GM12892 (cell line): Measurements from ENCODE around the gene TBC1D30.

Experiments used
- DNase-seq: peaks from one replicate; pipeline ENCODE4 v3.0.0; 2011; ENCODE audit not compliant: insufficient read length
- FAIRE-seq: peaks from 2 replicates; lab custom pipeline; 2011; peaks lifted over from hg19 to GRCh38; lab: Jason Lieb, UNC
- POLR2A ChIP-seq: IDR thresholded peaks from 2 replicates; pipeline ENCODE4 v1.6.1; 2011; ENCODE audit warnings: low read depth, low read length, control low read depth
- POLR2AphosphoS5 ChIP-seq: IDR thresholded peaks from 2 replicates; pipeline ENCODE4 v1.6.1; 2011; ENCODE audit warnings: low read depth, low read length, control low read depth
- TAF1 ChIP-seq: IDR thresholded peaks from 2 replicates; pipeline ENCODE4 v1.6.1; 2011; ENCODE audit warnings: low read depth, mild to moderate bottlenecking, control low read depth, low read length, borderline replicate concordance

TBC1D30 gene

DNA sequence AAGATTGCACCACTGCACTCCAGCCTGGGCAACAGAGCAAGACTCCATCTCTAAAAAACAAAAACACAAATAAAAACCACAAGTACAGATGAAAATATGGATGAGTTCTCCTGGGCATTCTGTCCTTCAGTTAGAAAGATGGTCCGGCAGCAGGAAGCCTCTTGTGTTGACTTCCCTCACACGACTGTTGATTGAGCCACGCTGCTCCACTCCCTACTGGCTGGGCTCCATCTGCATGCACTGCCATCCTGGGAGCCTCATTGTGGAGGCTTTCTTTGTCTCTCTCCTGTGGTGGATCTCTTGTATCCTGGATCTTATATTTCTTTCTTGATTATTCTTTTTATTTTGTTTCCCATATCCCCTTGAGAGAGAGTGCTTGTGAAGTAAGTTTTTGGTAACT, 30.8 kb upstream of the TBC1D30 start:
- no peak for DNase-seq
- no peak for FAIRE-seq
- TF ChIP-seq POLR2AphosphoS5 (no peak), TAF1 (no peak), POLR2A (no peak)

DNA sequence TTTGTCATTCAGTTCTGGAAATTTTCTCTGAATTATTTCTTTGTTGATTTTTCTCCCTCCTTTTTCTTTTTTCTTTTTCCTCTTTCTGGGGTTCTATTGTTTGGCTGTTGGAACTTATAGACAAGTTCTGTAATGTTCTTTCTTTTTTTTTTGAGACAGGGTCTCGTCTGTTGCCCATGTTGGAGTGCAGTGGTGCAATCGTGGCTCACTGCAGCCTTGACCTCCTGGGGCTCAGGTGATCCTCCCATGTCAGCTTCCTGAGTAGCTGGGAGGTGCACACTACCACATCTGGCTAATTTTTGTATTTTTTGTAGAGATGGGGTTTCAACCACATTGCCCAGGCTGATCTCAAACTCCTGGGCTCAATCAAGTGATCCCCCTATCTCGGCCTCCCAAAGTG, 30.1 kb upstream of the TBC1D30 start:
- FAIRE-seq, result no peak
- TF ChIP-seq POLR2A (no peak), POLR2AphosphoS5 (no peak), TAF1 (no peak)
- no peak for DNase-seq

DNA sequence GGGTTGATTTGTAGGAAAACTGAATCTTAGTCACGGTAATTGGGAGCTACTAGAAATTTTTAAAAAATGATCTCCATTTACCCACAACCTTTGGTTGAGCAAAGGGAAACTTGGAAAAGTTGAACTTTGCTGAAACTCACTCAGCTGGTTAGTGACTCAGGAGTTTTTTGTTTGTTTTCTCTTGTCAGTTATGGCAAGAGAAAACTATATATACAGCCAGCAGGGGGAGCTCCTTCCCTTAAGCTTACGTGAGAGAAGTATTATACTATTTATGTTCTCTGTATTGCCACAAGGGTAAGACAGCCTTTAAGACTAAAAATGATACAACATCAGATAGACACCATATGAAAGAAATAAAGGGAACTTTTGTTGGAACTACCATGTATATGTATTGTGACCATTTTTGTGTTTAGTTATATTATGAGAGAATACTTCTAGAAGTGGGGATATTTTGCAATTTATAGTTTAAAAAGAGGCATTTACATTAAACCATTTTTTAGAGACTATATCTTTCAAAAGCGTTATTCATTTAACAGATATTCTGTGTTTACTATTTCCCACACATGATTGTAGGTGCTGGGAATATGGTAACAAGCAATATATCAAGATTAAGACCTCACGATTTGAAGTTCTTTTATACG, 28.1 kb upstream of the TBC1D30 start:
- no peak for TF ChIP-seq POLR2AphosphoS5
- no peak for TF ChIP-seq TAF1
- no peak for TF ChIP-seq POLR2A
- FAIRE-seq, result no peak

DNA sequence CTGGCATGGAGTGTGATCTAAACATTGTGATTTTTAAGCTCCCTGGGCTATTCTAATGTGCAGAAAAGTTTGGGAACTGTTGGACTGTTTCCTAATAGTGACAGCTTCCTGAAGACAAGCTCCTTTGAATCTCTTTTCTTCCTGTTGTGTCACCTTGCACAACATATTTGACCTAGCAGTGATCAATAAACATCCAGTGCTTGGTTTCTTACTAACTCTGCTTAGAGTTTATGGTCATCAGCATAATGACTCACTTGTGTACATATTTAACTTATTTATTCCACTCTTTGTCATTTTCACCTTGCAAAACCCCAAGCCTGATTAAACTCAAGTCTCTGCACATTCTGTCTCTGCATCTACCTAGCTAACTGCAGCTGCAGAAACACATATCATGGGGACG, 27.3 kb upstream of the TBC1D30 start:
- TF ChIP-seq TAF1 (no peak), POLR2AphosphoS5 (no peak), POLR2A (no peak)
- DNase-seq, result no peak
- no peak for FAIRE-seq

More for the DNA sequence above, 28.1 kb upstream of the TBC1D30 start:
- no peak for DNase-seq

DNA sequence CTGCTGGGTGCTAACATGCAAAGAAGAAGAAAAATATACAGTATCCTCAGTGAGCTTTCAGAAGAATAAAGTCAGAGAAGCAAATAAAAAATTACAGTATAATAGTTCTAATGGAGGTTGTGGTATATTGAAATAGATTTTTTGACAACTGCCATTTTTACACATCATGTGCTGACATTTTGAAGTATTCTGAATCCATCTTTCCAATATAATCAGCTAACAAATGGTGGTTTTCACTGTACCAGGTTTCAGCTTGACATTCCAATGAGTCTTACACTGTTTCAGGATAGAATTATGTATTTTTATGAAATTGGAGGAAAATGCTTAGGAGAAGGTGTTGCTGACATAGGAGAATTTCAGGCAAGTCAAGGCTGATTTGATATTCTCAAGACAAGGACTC, 26.3 kb upstream of the TBC1D30 start:
- no peak for DNase-seq
- FAIRE-seq, result no peak
- TF ChIP-seq POLR2A, result no peak
- TF ChIP-seq POLR2AphosphoS5, result no peak
- no peak for TF ChIP-seq TAF1

DNA sequence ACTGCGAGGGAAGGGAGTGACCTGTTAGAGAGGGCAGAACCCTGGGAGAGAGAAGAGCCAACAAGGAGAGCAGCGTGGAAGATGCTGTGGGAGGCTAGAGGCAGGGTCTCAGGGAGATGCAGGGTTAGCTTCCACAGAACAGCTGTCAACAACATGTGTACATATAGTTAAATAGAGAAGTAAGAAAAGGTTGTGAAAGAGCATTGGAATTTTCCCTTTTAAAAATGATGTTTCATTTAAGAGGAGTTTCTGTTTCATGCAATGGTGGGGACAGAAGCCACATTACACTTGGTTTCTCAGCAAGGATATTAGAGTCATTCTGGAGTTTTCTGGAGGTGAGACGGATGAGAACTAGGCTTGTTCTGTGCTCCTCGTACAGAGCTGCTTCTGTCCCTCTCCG, 23.8 kb upstream of the TBC1D30 start:
- FAIRE-seq (no peak), DNase-seq (no peak)
- TF ChIP-seq TAF1 (no peak), POLR2AphosphoS5 (no peak), POLR2A (no peak)

DNA sequence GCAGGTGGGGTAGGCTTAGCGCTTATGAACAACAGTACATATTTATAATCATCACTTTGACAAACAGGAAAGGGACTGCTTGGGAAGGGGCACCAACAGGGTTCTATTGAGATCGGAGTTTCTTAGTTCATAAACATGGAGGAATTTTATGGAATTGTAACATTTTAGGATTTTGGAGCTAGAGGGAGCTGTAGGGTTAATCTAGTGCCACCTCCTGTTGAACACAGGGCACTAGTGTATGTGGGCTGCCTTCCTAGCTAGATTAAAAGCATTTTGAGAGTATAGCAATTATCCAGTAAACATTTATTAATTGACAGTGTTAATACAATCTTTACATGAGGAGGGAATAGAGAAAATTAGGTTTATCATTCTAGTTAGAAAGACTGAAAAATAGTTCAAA, 23.1 kb upstream of the TBC1D30 start:
- TF ChIP-seq POLR2AphosphoS5 (no peak), POLR2A (no peak)
- DNase-seq (no peak), FAIRE-seq (no peak)

DNA sequence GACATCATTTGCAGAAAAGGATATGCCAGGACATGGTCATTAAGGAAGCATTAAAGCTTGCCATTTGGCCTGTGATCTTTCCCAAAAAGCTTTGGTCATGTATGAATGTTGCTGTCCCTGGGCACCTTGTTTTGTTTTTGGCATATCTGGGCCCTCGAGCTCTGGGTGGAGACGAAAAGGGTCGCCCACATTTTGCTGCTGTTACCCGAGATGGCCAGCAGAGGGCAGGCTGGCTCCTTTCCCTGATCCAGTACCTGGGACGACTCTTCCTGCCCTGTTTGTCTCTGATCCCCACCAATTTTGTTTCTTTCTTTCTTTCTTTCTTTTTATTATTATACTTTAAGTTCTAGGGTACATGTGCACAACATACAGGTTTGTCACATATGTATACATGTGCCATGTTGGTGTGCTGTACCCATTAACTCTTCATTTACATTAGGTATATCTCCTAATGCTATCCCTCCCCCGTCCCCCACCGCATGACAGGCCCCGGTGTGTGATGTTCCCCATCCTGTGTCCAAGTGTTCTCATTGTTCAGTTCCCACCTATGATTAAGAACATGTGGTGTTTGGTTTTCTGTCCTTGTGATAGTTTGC, 22.2 kb upstream of the TBC1D30 start:
- peak; percentile 36 for DNase-seq
- peak; percentile 88 for FAIRE-seq

DNA sequence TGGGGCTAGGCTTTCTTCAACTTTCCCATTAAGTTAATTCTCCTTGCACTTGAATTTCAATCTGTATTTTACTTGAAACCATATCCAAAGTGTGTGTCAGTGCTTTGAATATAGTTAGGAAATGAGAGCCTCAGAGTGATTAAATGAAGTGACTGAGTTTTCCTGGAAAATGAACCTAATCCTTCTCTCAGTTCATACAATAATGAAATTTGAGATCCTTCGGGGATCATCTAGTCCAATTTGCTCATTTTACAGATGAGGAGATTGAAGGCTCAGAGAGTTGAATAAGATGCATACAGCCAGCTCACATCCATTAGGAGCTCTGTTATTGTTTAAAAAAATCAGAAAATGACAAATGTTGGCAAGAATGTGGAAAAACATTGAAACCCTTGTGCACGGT, 18.3 kb upstream of the TBC1D30 start:
- TF ChIP-seq TAF1 (no peak), POLR2A (no peak), POLR2AphosphoS5 (no peak)
- FAIRE-seq (no peak), DNase-seq (no peak)

DNA sequence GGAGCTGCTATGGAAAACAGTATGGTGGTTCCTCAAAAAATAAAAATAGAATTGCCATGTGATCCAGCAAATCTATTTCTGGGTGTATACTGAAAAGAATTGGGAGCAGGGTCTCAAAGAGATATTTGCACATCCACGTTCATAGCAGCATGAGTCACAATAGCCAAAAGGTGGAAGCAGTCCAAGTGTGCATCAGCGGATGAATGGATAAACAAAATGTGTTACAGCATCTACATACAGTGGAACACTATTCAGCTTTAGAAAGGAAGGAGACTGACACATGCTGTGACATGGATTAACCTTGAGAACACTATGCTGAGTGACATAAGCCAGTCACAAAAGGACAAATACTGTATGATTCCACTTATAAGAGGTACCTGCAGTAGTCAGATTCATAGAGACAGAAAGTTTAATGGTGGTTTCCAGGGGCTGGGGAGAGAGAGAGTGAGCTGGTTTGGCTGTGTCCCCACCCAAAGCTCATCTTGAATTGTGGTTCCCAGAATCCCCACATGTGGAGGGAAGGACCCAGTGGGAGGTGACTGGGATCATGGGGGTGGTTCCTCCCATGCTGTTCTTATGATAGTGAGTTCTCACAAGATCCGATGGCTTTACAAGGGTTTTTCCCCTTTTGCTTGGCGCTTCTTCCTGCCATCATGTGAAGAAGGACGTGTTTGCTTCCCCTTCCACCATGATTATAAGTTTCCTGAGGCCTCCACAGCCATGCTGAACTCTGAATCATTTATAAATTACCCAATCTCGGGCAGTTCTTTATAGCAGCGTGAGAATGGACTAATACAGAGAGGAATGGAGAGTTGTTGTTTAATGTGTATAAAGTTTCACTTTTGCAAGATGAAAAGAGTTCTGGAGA, 17.6 kb upstream of the TBC1D30 start:
- TF ChIP-seq TAF1 (no peak), POLR2A (no peak), POLR2AphosphoS5 (no peak)
- DNase-seq, result no peak
- FAIRE-seq, result no peak

DNA sequence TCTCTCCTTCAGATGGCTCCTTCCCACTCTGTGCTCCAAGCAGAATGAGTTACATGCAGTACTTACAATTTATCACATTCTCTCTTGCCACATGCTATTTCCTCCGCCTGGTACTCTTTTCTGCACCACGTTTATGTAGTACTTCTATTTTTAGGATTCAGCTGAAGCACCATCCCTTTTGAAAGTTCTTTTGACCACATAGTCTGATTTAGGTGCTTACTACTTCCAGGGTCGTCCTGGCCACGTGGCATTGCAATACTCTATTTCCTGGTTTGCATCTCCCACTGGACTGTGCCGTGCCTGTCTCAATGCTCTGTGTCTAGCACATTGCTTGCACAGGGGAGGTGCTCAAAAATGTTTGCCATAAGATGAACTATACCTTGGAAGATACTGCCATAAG, 16.3 kb upstream of the TBC1D30 start:
- TF ChIP-seq POLR2AphosphoS5, result no peak
- FAIRE-seq (no peak), DNase-seq (no peak)

DNA sequence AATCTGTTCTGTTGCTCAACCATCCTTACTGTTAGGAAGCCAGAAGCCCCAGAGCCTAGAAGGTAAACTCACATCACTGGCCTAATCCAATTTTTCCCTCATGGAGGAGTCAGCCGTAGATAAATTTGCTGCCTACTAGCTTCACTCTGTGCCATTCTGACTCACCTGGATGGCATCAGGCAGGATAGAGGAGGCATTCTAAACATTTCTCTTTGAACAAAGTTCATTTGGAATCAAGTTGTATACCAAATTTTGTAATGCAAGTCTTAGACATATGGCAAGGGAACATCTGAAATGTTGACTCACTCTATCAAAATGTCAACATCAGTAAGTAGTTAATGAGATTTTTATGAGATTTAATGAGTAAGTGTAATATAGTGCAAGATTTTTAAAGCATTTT, 13.6 kb upstream of the TBC1D30 start:
- DNase-seq (no peak), FAIRE-seq (no peak)
- TF ChIP-seq POLR2A (no peak), TAF1 (no peak), POLR2AphosphoS5 (no peak)

DNA sequence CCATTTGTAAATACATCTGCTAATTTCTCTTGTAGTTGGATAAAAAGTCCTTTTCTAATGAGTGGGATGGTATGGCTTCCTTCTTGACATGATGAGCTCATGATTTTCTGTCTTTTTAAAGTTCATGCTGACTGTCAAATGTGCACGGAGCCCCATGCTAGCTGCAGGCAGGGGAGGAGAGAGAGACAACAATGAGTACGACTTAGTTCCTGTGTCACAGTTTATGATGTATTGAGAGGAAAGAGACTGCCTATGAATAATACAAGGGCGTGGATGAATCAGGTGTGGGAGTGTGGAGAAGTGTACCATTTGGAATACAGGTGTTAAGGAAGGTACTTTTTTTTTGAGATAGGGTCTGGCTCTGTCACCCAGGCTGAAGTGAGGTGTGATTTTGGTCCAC, 10.7 kb upstream of the TBC1D30 start:
- TF ChIP-seq POLR2AphosphoS5 (no peak), TAF1 (no peak), POLR2A (no peak)
- FAIRE-seq (no peak), DNase-seq (no peak)
